HG03066 (cell line): ENCODE results near the gene WBP2.

Source experiments
- ATAC-seq: cut with Tn5 transposase; IDR thresholded peaks from one replicate; pipeline ENCODE4 v1.9.1; 2021; ENCODE audit warnings: low read depth; ENCODE audit not compliant: unreplicated experiment

The WBP2 gene

GRCh38 chr17:75846692-75847613, 8.2 kb downstream of the WBP2 start:
- no peak for ATAC-seq

GRCh38 chr17:75845933-75846691, 9.0 kb downstream of the WBP2 start:
- no peak for ATAC-seq

- peak; percentile 78 for ATAC-seq
These were observed 9.9 kb downstream of the WBP2 start for GRCh38 chr17:75845058-75845711.

- no peak for ATAC-seq
These were observed 10.5 kb downstream of the WBP2 start for GRCh38 chr17:75844530-75845057.

- ATAC-seq = no peak
These were observed 11.3 kb downstream of the WBP2 start, which contains the start of gene UNC13D for GRCh38 chr17:75843577-75844529. Gene UNC13D, minus strand, starts transcription at chr17:75844404. Its CDS starts 67 bp downstream, at chr17:75844337.

GRCh38 chr17:75842963-75843576, 12.1 kb downstream of the WBP2 start:
- no peak for ATAC-seq

GRCh38 chr17:75842411-75842810, 12.7 kb downstream of the WBP2 start:
- ATAC-seq = no peak

- no peak for ATAC-seq
These were observed 14.4 kb downstream of the WBP2 start for GRCh38 chr17:75840799-75841164.

GRCh38 chr17:75839942-75840798, 15.0 kb downstream of the WBP2 start:
- no peak for ATAC-seq

GRCh38 chr17:75838410-75838809, 16.7 kb downstream of the WBP2 start:
- ATAC-seq = no peak

GRCh38 chr17:75837899-75838298, 17.2 kb downstream of the WBP2 start:
- ATAC-seq = no peak

GRCh38 chr17:75836605-75837004, 18.5 kb downstream of the WBP2 start:
- ATAC-seq = no peak

GRCh38 chr17:75835654-75835987, 19.5 kb downstream of the WBP2 start:
- ATAC-seq = no peak

- ATAC-seq = no peak
These were observed 20.0 kb downstream of the WBP2 start for GRCh38 chr17:75834928-75835653.

GRCh38 chr17:75834279-75834920, 20.7 kb downstream of the WBP2 start:
- ATAC-seq = no peak

- ATAC-seq = no peak
These were observed 22.3 kb downstream of the WBP2 start for GRCh38 chr17:75832652-75833400.
